H9 (cell line): Measurements from ENCODE around the gene RILPL2. TPM values are rescaled to one million over a fixed set of nuclear protein-coding genes. Genes with fewer than 3 reads are reported as not detected.
"Not testable (repeated sequence)": the region's sequence is repeated elsewhere in the genome, so short reads cannot be mapped to it uniquely, and the experiment has no call there.

Experiments
- DNase-seq: peaks from one replicate; pipeline ENCODE4 v3.0.0-alpha.2; 2017
- H2AFZ ChIP-seq: one replicate; pipeline ENCODE4 v1.6.1; 2013; ENCODE audit warnings: mild to moderate bottlenecking, low read length, control low read depth, moderate library complexity
- H2AK5ac ChIP-seq: 2 replicates; pipeline ENCODE4 v1.6.1; 2013; ENCODE audit warnings: low read length, control low read depth, mixed read lengths; ENCODE audit not compliant: insufficient read length
- H2BK120ac ChIP-seq: one replicate; pipeline ENCODE4 v1.6.1; 2013; ENCODE audit warnings: low read depth, mild to moderate bottlenecking, low read length, control low read depth, inconsistent platforms; ENCODE audit not compliant: poor library complexity, severe bottlenecking
- H2BK12ac ChIP-seq: 2 replicates; pipeline ENCODE4 v1.6.1; 2013; ENCODE audit warnings: low read length, control low read depth, mixed read lengths, low read depth; ENCODE audit not compliant: insufficient read length
- H2BK15ac ChIP-seq: 2 replicates; pipeline ENCODE4 v1.6.1; 2013; ENCODE audit warnings: low read depth, low read length, control low read depth
- H2BK20ac ChIP-seq: one replicate; pipeline ENCODE4 v1.6.1; 2013; ENCODE audit warnings: low read depth, mild to moderate bottlenecking, low read length, control low read depth, inconsistent platforms; ENCODE audit not compliant: poor library complexity, severe bottlenecking
- H2BK5ac ChIP-seq: 2 replicates; pipeline ENCODE4 v1.6.1; 2013; ENCODE audit warnings: low read length, control low read depth, mixed read lengths; ENCODE audit not compliant: insufficient read length
- H3K14ac ChIP-seq: 2 replicates; pipeline ENCODE4 v1.6.1; 2013; ENCODE audit warnings: low read length, control low read depth; ENCODE audit not compliant: insufficient read depth
- H3K18ac ChIP-seq: 2 replicates; pipeline ENCODE4 v1.6.1; 2013; ENCODE audit warnings: low read depth, mild to moderate bottlenecking, mixed read lengths, low read length, control low read depth; ENCODE audit not compliant: insufficient read length
- H3K23ac ChIP-seq: 2 replicates; pipeline ENCODE4 v1.6.1; 2013; ENCODE audit warnings: low read length, control low read depth, mixed read lengths, low read depth; ENCODE audit not compliant: insufficient read length
- H3K23me2 ChIP-seq: 2 replicates; pipeline ENCODE4 v1.6.1; 2013; ENCODE audit warnings: low read depth, mild to moderate bottlenecking, mixed read lengths, low read length, control low read depth; ENCODE audit not compliant: insufficient read length, poor library complexity, severe bottlenecking
- H3K27ac ChIP-seq: 2 replicates; pipeline ENCODE4 v1.5.1; 2013; ENCODE audit warnings: low read length, control low read depth, mixed read lengths, low read depth; ENCODE audit not compliant: insufficient read length
- H3K27me3 ChIP-seq: 2 replicates; pipeline ENCODE4 v1.6.1; 2013; ENCODE audit warnings: low read length, control low read depth, inconsistent platforms; ENCODE audit not compliant: insufficient read depth
- H3K4ac ChIP-seq: 2 replicates; pipeline ENCODE4 v1.6.1; 2013; ENCODE audit warnings: low read depth, mild to moderate bottlenecking, control low read depth, inconsistent platforms, low read length, moderate library complexity
- H3K4me1 ChIP-seq: 2 replicates; pipeline ENCODE4 v1.6.1; 2013; ENCODE audit warnings: low read length, control low read depth, inconsistent platforms; ENCODE audit not compliant: insufficient read depth
- H3K4me2 ChIP-seq: 2 replicates; pipeline ENCODE4 v1.6.1; 2013; ENCODE audit warnings: low read length, control low read depth, mixed read lengths; ENCODE audit not compliant: insufficient read length, insufficient read depth
- H3K56ac ChIP-seq: 2 replicates; pipeline ENCODE4 v1.6.1; 2013; ENCODE audit warnings: low read depth, mild to moderate bottlenecking, mixed read lengths, low read length, control low read depth; ENCODE audit not compliant: insufficient read length
- H3K79me1 ChIP-seq: 2 replicates; pipeline ENCODE4 v1.6.1; 2013; ENCODE audit warnings: low read depth, mild to moderate bottlenecking, moderate library complexity, low read length, control low read depth, inconsistent platforms; ENCODE audit not compliant: insufficient read depth, poor library complexity, severe bottlenecking
- H3K79me2 ChIP-seq: 2 replicates; pipeline ENCODE4 v1.6.1; 2013; ENCODE audit warnings: low read length, control low read depth, inconsistent platforms; ENCODE audit not compliant: insufficient read depth
- H3K9ac ChIP-seq: 2 replicates; pipeline ENCODE4 v1.6.1; 2013; ENCODE audit warnings: low read length, control low read depth, mixed read lengths; ENCODE audit not compliant: insufficient read length; ENCODE audit errors: extremely low read depth
- H3K9me3 ChIP-seq: one replicate; pipeline ENCODE4 v1.6.1; 2013; ENCODE audit warnings: low read depth, low read length, inconsistent platforms; ENCODE audit not compliant: control insufficient read depth
- H3T11ph ChIP-seq: one replicate; pipeline ENCODE4 v1.6.1; 2013; ENCODE audit warnings: mild to moderate bottlenecking, low read length, control low read depth, inconsistent platforms
- H4K20me1 ChIP-seq: one replicate; pipeline ENCODE4 v1.6.1; 2013; ENCODE audit not compliant: control insufficient read depth, insufficient read length, insufficient read depth
- H4K5ac ChIP-seq: 2 replicates; pipeline ENCODE4 v1.6.1; 2013; ENCODE audit warnings: low read depth, mild to moderate bottlenecking, mixed read lengths, low read length, control low read depth; ENCODE audit not compliant: insufficient read length
- H4K8ac ChIP-seq: replicated peaks from 2 replicates; pipeline ENCODE4 v1.6.1; 2013; ENCODE audit warnings: low read length, control low read depth, mixed read lengths, low read depth; ENCODE audit not compliant: insufficient read length
- H4K91ac ChIP-seq: 2 replicates; pipeline ENCODE4 v1.6.1; 2013; ENCODE audit warnings: low read depth, mild to moderate bottlenecking, moderate library complexity, mixed read lengths, low read length, control low read depth; ENCODE audit not compliant: insufficient read length
- H3K27ac Mint-ChIP-seq, 3 experiments: 2 replicates in 2 of 3; 3 replicates in 1 of 3; pipeline ENCODE4 v1.8.0; 2020 to 2021; ENCODE audit warnings: mixed read lengths in 3 of 3, mild to moderate bottlenecking in 1 of 3, moderate library complexity in 1 of 3
- H3K27me3 Mint-ChIP-seq: 2 replicates; pipeline ENCODE4 v1.8.0; 2021; ENCODE audit warnings: low read depth, mild to moderate bottlenecking, moderate library complexity, mixed read lengths
- H3K36me3 Mint-ChIP-seq, 3 experiments: 2 replicates in 2 of 3; 3 replicates in 1 of 3; pipeline ENCODE4 v1.8.0; 2020 to 2021; ENCODE audit warnings: low read depth in 3 of 3, mixed read lengths in 3 of 3; ENCODE audit not compliant: insufficient read depth in 1 of 3
- H3K4me1 Mint-ChIP-seq, 2 experiments: 2 replicates each; pipeline ENCODE4 v1.8.0; 2020; ENCODE audit warnings: mixed read lengths in 2 of 2
- H3K4me3 Mint-ChIP-seq, 2 experiments: 2 replicates in 1 of 2; 3 replicates in 1 of 2; pipeline ENCODE4 v1.8.0; 2020 to 2021; ENCODE audit warnings: mild to moderate bottlenecking in 2 of 2, mixed read lengths in 2 of 2, moderate library complexity in 1 of 2
- H3K9me3 Mint-ChIP-seq, 2 experiments: 2 replicates in 1 of 2; 3 replicates in 1 of 2; pipeline ENCODE4 v1.8.0; 2020; ENCODE audit warnings: mild to moderate bottlenecking in 2 of 2, mixed read lengths in 2 of 2, moderate library complexity in 1 of 2
- CTCF ChIP-seq: fragments of 200-600 bp; sonication (generic); conservative IDR thresholded peaks from 3 replicates; pipeline ENCODE4 v1.8.0; 2021; ENCODE audit warnings: antibody characterized with exemption, mild to moderate bottlenecking
- WGBS: extraction: QIAGEN DNeasy Blood & Tissue Kit; methylation state at CpG from one replicate; pipeline ENCODE4 v1.1.7; 2013; ENCODE audit warnings: missing lambda C conversion rate, low lambda C conversion rate, mixed read lengths; ENCODE audit not compliant: insufficient read length; ENCODE audit errors: extremely low coverage; 5-methylcytosine and 5-hydroxymethylcytosine counted together
- total RNA-seq: library from RNA; stranded (reverse); gene quantifications from 2 replicates; pipeline ENCODE4 v1.2.1, GENCODE V29; 2021

The RILPL2 gene
- total RNA-seq, 1 experiment from 2014 or later: 1.4 TPM

- no peak for TF ChIP-seq CTCF
- Histone ChIP-seq H2BK15ac (no peak overlapping the region), H3K9me3 (no peaks in the 10 kb centered on the region), H4K20me1 (no peaks in the 10 kb centered on the region), H2BK12ac (no peak overlapping the region), H4K8ac (no peak overlapping the region), H3K9ac (no peak overlapping the region), H3K23ac (no peak overlapping the region), H3T11ph (no peak overlapping the region), H3K79me1 (no peaks in the 10 kb centered on the region), H4K91ac (no peak overlapping the region), H3K4me2 (no peak overlapping the region), H3K14ac (no peak overlapping the region), H3K56ac (no peak overlapping the region), H2BK120ac (no peak overlapping the region), H2BK20ac (no peak overlapping the region), H2AK5ac (no peak overlapping the region), H2BK5ac (no peak overlapping the region), H3K23me2 (peaks cover 2% of the 10 kb centered on the region), H2AFZ (no peak overlapping the region), H3K79me2 (no peaks in the 10 kb centered on the region), H3K27ac (no peak overlapping the region), H3K4me1 (no peaks in the 10 kb centered on the region), H3K18ac (no peak overlapping the region), H3K4ac (no peak overlapping the region), H3K27me3 (no peaks in the 10 kb centered on the region), H4K5ac (no peak overlapping the region)
- H3K4me3 Mint-ChIP-seq: no peak overlapping the region
- peaks cover 6% of the 10 kb centered on the region for H3K27me3 Mint-ChIP-seq
- no peaks in the 10 kb centered on the region for H3K36me3 Mint-ChIP-seq
- no CpG with 5 or more reads among the region's 5 CpGs for WGBS
- no peaks in the 10 kb centered on the region for H3K4me1 Mint-ChIP-seq
- DNase-seq: no peak
- H3K27ac Mint-ChIP-seq: no peak overlapping the region
- H3K9me3 Mint-ChIP-seq: no peaks in the 10 kb centered on the region
These were observed 57.1 kb downstream of the RILPL2 start for GRCh38 chr12:123379391-123379790.

GRCh38 chr12:123372415-123372814 is 64.1 kb downstream of the RILPL2 start:
- not testable (repeated sequence) for H3K9ac ChIP-seq, H3K27me3 Mint-ChIP-seq, H3K23ac ChIP-seq, H4K8ac ChIP-seq, H3K79me2 ChIP-seq, H2AFZ ChIP-seq, H3K27ac ChIP-seq, H2BK20ac ChIP-seq, H3K4me1 ChIP-seq, H4K5ac ChIP-seq, H3K56ac ChIP-seq, H2BK15ac ChIP-seq, H3K4ac ChIP-seq, H3K9me3 Mint-ChIP-seq, H3K27ac Mint-ChIP-seq, H3K4me3 Mint-ChIP-seq, H3K79me1 ChIP-seq, H2BK5ac ChIP-seq, H3K4me1 Mint-ChIP-seq, H3K36me3 Mint-ChIP-seq, H3K14ac ChIP-seq, H3K4me2 ChIP-seq, H3K27me3 ChIP-seq, H3K18ac ChIP-seq, H3K9me3 ChIP-seq, H4K20me1 ChIP-seq, H4K91ac ChIP-seq, H2BK12ac ChIP-seq, H2BK120ac ChIP-seq, H3K23me2 ChIP-seq, DNase-seq, H3T11ph ChIP-seq, H2AK5ac ChIP-seq
- no CpG with 5 or more reads among the region's 5 CpGs for WGBS
